Fibroblast of gingiva (primary cell): ENCODE measurements around the gene DOCK1.

Source experiments
- DNase-seq: peaks from one replicate; pipeline ENCODE4 v3.0.0-alpha.2; 2011; ENCODE audit warnings: low read depth

The DOCK1 gene

GRCh38 chr10:127467811-127468210 is 562.6 kb downstream of the DOCK1 start:
- no peak for DNase-seq

DNA sequence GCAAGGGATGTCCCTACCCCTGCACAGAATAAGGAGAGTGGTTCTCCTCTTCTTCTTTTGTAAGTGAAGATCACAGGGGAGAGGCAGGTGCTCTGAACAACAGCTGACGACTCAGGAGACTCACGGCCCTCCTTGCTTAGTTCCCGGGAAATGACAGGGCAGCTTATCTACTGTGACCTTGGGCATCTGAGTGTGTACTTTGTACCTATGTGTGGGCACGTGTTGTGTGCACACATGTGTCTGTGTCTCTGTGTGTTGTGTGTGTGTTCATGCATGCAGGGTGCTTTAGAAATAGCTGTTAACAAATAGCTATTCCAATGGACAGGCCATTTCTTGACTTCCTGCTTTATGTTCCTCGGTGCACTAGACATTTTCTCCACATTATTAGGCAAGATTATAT is 563.4 kb downstream of the DOCK1 start:
- DNase-seq, result no peak

DNA sequence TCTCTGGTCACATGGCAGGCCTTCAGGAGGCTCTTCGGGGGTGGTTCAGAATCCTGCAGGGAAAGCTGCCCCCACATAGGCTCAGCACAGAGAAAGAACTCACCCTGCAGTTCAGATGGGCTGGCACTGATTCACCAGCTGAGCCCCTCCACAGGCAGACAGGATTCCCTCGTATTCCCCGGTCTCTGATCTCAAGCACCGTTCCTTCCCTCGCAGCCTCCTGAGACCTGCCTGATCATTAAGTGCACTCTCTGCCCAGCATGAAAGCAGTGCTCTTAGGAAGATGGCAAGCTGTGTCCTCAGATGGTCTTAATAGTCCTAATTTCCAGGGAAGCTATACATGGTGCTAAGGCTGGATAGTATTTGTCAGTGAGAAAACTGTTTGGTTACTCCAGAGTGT is 565.7 kb downstream of the DOCK1 start:
- DNase-seq, result no peak

- DNase-seq, result no peak
Measured at GRCh38 chr10:127472976-127473375, 567.7 kb downstream of the DOCK1 start.

DNA sequence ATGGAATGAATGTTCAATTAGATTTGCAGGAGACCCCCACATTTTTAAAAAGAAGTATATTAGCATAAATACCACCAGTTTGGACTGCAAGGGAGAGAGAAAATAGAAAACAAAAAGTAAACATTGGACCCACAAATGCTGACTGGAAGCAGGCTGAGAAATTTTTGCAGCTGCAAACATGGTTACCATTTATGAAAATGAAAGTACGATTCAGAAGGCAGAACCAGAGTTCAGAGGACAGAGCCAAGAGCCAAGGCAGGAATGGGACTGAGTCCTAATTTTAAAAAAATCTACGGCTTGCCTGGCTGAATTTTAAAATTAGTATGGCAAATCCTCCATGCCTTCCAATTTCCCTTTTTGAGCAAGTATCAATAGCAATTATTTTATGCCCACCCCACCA is 569.3 kb downstream of the DOCK1 start:
- no peak for DNase-seq

GRCh38 chr10:127485153-127485857 is 580.1 kb downstream of the DOCK1 start:
- no peak for DNase-seq

GRCh38 chr10:127486355-127486754 is 581.1 kb downstream of the DOCK1 start:
- DNase-seq, result no peak

GRCh38 chr10:127492607-127493250 is 587.5 kb downstream of the DOCK1 start:
- no peak for DNase-seq

- no peak for DNase-seq
Measured at GRCh38 chr10:127496035-127496434, 590.8 kb downstream of the DOCK1 start.

DNA sequence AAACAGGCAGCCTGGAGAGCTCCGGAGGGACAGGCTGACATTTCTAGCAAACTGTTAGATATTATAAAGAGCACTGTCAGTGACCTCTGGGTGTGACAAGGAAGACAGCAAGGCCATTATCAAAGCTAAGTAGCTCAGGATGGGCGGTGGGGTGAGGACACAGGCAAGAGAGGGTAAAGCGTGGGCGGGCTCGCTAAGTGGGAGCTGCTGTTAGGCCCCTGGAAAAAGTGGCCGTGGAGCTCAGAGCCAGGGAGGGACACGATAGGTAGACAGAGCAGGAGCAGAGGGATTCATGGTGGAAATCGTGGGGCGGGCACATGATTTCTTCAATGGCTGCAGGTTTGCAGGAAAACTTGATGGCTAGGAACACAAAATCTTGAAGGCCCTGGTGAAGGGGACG is 592.5 kb downstream of the DOCK1 start:
- no peak for DNase-seq

- no peak for DNase-seq
Measured at GRCh38 chr10:127498087-127498486, 592.9 kb downstream of the DOCK1 start.

- no peak for DNase-seq
Measured at GRCh38 chr10:127500127-127500526, 594.9 kb downstream of the DOCK1 start.
